SU-DHL-6 (cell line): Measurements from ENCODE around the gene MAG.

Experiments
- CTCF ChIP-seq: fragments of 200-600 bp; sonication (generic); IDR thresholded peaks from one replicate; pipeline ENCODE4 v1.5.1; 2017; ENCODE audit warnings: antibody characterized with exemption, mild to moderate bottlenecking, low read length, moderate library complexity; ENCODE audit not compliant: insufficient read depth, poor library complexity, severe bottlenecking
- EZH2phosphoT487 ChIP-seq: fragments of 200-600 bp; sonication (generic), shearing (Covaris generic); conservative IDR thresholded peaks from 2 replicates; pipeline ENCODE4 v1.6.1; 2018; ENCODE audit warnings: mild to moderate bottlenecking, antibody characterized with exemption, low read length, moderate library complexity, mixed read lengths

GRCh38 chr19:35311901-35312665 lies 20.1 kb downstream of the MAG start:
- TF ChIP-seq CTCF (no peak), EZH2phosphoT487 (no peak)
